GM18870 (cell line): Measurements from ENCODE around the gene STRA6.

Source experiments
- ATAC-seq: cut with Tn5 transposase; IDR thresholded peaks from one replicate; pipeline ENCODE4 v1.9.1; 2021; ENCODE audit warnings: moderate library complexity; ENCODE audit not compliant: unreplicated experiment

The STRA6 gene

DNA sequence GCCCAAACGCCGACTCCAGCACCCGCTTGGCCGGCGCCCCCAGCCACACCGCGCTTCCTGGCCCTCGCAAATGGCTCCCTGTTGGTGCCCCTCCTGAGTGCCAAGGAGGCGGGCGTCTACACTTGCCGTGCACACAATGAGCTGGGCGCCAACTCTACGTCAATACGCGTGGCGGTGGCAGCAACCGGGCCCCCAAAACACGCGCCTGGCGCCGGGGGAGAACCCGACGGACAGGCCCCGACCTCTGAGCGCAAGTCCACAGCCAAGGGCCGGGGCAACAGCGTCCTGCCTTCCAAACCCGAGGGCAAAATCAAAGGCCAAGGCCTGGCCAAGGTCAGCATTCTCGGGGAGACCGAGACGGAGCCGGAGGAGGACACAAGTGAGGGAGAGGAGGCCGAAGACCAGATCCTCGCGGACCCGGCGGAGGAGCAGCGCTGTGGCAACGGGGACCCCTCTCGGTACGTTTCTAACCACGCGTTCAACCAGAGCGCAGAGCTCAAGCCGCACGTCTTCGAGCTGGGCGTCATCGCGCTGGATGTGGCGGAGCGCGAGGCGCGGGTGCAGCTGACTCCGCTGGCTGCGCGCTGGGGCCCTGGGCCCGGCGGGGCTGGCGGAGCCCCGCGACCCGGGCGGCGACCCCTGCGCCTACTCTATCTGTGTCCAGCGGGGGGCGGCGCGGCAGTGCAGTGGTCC is 68.7 kb downstream of the STRA6 start:
- ATAC-seq: no peak

DNA sequence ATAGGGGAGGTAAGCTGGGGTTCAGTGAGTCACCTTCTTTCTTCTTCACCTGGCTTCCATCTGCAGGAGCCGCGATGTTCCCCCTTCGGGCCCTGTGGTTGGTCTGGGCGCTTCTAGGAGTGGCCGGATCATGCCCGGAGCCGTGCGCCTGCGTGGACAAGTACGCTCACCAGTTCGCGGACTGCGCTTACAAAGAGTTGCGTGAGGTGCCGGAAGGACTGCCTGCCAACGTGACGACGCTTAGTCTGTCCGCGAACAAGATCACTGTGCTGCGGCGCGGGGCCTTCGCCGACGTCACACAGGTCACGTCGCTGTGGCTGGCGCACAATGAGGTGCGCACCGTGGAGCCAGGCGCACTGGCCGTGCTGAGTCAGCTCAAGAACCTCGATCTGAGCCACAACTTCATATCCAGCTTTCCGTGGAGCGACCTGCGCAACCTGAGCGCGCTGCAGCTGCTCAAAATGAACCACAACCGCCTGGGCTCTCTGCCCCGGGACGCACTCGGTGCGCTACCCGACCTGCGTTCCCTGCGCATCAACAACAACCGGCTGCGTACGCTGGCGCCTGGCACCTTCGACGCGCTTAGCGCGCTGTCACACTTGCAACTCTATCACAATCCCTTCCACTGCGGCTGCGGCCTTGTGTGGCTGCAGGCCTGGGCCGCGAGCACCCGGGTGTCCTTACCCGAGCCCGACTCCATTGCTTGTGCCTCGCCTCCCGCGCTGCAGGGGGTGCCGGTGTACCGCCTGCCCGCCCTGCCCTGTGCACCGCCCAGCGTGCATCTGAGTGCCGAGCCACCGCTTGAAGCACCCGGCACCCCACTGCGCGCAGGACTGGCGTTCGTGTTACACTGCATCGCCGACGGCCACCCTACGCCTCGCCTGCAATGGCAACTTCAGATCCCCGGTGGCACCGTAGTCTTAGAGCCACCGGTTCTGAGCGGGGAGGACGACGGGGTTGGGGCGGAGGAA is 69.6 kb downstream of the STRA6 start:
- ATAC-seq: no peak

DNA sequence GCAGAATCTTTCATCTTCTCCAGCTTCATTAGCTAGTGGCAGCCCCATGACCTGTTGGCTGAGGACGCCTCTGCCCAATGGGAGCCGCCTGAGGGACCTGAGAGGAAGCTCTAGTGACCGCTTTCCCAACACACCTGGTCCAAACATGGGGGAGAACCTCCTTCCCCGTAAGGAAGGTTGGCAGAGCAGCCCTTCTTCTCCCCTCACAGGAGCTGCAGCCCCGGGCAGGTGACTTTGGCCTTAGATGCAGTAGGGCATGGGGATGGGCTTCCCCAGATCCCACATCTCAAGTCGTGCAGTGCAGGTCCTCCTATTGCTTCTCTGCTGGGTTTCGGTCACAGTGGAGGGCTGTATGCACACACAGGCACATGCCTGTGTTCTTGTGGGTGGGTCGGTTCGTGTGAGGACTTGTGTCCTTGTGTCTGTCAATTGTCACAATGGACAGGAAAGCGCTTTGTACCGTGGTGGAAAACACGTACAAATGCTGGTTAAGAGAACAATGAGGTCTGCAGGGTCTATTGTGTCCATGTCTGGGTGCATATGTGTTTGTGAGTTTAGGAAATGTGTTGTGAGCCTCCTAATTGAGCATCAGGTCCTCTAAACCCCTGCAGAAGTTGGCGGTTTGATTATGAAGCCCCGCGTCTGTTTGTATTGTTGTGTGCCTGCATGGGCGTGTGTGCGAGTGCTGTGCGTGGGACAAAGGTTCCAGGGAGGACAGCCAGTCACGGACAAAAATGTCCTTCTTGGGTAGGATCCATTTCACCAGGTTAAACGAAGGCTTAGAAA is 70.8 kb downstream of the STRA6 start:
- no peak for ATAC-seq

DNA sequence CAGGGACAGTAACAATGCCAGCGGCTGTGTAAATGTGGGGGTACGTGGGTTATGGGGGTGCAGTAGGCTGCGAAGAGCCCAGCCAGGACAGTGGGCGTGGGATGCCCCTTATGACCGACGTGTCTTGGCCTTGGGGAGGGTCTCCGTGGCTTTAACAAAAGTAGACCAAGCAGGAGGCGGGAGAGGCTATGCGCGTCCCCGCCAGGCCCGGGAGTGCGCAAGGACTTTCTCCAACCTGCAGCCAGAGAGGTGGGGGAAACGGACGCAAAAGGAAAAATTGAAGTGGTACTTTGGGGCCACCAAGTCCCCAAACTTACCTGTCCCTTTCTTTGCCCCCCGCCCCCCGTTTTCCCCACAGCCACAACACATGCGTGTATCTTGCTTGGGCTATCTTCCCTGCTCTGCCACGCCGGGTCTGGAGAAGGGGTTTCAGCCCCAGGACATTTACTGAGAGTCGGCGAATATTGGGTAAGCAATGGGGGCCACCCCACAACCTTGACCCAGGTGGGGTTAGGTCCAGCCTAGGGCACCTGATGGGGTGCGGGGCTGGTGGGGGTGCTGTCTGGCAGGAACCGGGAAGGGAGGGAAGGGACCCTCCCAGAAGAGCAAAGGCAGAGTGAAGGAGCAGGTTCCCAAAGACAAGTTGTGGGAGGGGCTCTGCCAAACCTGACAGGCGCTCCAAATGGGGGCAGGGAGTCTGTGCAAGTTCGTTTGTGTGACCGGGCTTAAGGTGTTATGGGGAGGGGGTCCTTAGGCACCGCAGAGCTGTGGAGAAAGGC is 71.5 kb downstream of the STRA6 start:
- ATAC-seq: no peak

DNA sequence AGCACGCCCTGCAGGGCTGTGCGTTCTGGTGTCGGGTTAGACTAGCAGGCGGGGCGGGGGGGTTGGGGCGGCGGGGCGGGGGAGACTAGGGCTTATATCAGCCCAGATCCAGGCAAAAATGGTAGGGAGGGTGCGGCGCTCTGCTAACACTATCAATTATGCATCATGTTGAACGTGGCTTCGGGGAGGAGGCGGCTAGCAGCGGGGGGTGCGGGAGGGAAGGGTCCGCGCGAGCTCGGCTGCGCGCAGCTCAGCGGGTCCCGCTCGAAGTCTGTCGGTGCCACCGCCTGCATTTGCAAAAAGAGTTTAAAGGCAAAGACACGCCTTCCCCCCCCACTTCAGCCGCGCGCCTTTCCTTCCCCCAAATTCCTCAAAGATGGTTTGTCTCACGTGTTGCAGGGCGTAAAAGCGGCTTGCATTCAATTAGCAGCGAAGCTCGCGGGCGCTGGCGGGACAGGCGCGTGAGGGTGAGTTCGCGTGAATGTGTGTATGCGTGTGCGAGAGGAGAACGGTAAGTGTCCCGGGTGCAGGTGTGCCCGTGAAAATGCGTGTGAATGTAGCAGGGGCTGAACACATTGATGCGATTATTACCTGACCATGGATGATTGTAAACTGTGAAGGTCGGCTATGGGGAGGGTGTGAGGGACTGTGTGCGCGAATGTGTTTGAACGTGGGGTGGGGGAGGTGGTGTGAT is 72.3 kb downstream of the STRA6 start, which contains the start of gene ISLR2:
Gene ISLR2 (plus strand): TSS at position 432 of the 694 bp plus-strand sequence. CDS start 2,169 bp downstream, outside the sequence.
- no peak for ATAC-seq

DNA sequence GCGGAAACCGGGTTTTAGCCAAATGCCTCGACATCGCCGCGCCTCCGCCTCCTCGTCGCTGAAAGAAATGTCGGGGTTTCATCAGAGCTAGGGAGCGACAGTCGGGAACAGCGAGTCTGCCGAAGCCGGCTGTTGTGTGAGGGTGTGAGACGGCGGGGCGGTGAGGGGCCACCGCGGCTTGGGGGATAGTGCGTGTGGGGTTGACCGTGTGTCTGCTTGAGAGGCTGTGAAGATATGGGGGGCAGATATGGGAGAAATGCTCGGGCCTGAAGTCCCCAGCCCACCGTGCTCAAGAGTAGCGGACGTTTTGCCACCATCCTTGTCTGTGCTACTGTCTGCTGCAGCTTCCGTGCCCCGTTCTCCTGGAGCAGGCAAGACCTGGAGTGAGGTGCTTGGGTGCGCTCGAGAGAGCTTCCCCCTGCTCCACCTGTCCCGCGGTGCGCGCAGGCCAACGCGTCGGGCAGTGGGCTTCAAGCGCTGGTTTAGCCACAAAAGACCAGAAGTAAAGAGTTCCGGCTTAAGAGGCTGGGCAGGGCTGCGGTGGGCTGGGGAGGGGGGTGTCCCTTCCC is 72.9 kb downstream of the STRA6 start:
- no peak for ATAC-seq
